HepG2 (cell line): Measurements from ENCODE around the gene ATOSB. TPM values are rescaled to one million over a fixed set of nuclear protein-coding genes. Genes with fewer than 3 reads are reported as not detected.

Experiments used
- GATAD1 ChIP-seq: IDR thresholded peaks from 2 replicates; pipeline ENCODE4 v1.6.1; 2016; ENCODE audit warnings: missing genetic modification reagents, missing compliant biosample characterization
- HIVEP1 ChIP-seq: sonication (generic); formaldehyde crosslinking; IDR thresholded peaks from 2 replicates; pipeline ENCODE4 v1.4.0; 2020; ENCODE audit warnings: mild to moderate bottlenecking, missing genetic modification reagents
- IKZF4 ChIP-seq: sonication (generic); formaldehyde crosslinking; IDR thresholded peaks from 2 replicates; pipeline ENCODE4 v1.5.1; 2020; ENCODE audit warnings: borderline replicate concordance, mild to moderate bottlenecking, low read depth, missing genetic modification reagents; ENCODE audit errors: not compliant biosample characterization
- PLRG1 ChIP-seq: fragments of 450-650 bp; conservative IDR thresholded peaks from 2 replicates; pipeline ENCODE4 v1.6.1; 2016
- SOX6 ChIP-seq, 2 experiments: fragments of 450-650 bp in 1 of 2; sonication (generic) in 1 of 2; formaldehyde crosslinking in 1 of 2; IDR thresholded peaks; 2 replicates each; pipeline versions ENCODE4 v1.4.0 to v1.6.1; 2017 to 2020; ENCODE audit warnings: antibody characterized with exemption in 1 of 2, mild to moderate bottlenecking in 1 of 2, missing genetic modification reagents in 1 of 2
- THRA ChIP-seq: sonication (generic); formaldehyde crosslinking; IDR thresholded peaks from 2 replicates; pipeline ENCODE4 v1.4.0; 2020; ENCODE audit warnings: missing genetic modification reagents, borderline replicate concordance
- ZFP1 ChIP-seq: IDR thresholded peaks from 2 replicates; pipeline ENCODE4 v1.6.1; 2016
- ZMYM4 ChIP-seq: sonication (generic); formaldehyde crosslinking; IDR thresholded peaks from 2 replicates; pipeline ENCODE4 v1.8.1; 2023; ENCODE audit warnings: mild to moderate bottlenecking, missing genetic modification reagents
- ZNF101 ChIP-seq: sonication (generic); formaldehyde crosslinking; IDR thresholded peaks from 2 replicates; pipeline ENCODE4 v1.4.0; 2020; ENCODE audit warnings: mild to moderate bottlenecking, low read depth, missing genetic modification reagents, borderline replicate concordance
- ZNF414 ChIP-seq: sonication (generic); formaldehyde crosslinking; IDR thresholded peaks from 2 replicates; pipeline ENCODE4 v1.5.0; 2020; ENCODE audit warnings: missing genetic modification reagents
- ZNF431 ChIP-seq: sonication (generic); formaldehyde crosslinking; IDR thresholded peaks from 2 replicates; pipeline ENCODE4 v1.9.0; 2022; ENCODE audit warnings: missing genetic modification reagents, low read depth, mild to moderate bottlenecking, borderline replicate concordance
- ZNF512B ChIP-seq: sonication (generic); formaldehyde crosslinking; IDR thresholded peaks from 2 replicates; pipeline ENCODE4 v1.5.1; 2020; ENCODE audit warnings: missing genetic modification reagents, mild to moderate bottlenecking, borderline replicate concordance
- ZNF557 ChIP-seq: sonication (generic); formaldehyde crosslinking; IDR thresholded peaks from 2 replicates; pipeline ENCODE4 v1.4.0; 2020; ENCODE audit warnings: missing genetic modification reagents
- polyA plus RNA-seq, 8 experiments: library from polyadenylated mRNA; depleted of rRNA in 3 of 8; stranded (reverse) in 7 of 8; unstranded in 1 of 8; fragments of >200 nt; fragmentation: Illumina TruSeq in 4 of 8; extraction: Trizol in 4 of 8; gene quantifications; 2 replicates each; pipeline versions ENCODE4 v1.2.1 to v1.2.3, GENCODE V29; 2011 to 2016; ENCODE audit warnings: low read depth in 4 of 8, missing spikeins in 1 of 8, mixed read lengths in 1 of 8; ENCODE audit not compliant: insufficient read depth in 1 of 8
- total RNA-seq, 5 experiments: library from RNA; depleted of rRNA; stranded (reverse); fragments of >200 nt; fragmentation: Illumina TruSeq; extraction: Trizol; gene quantifications; 2 replicates each; pipeline ENCODE4 v1.2.3, GENCODE V29; 2016; ENCODE audit warnings: low read depth in 1 of 5
- TF ChIP-seq, protein P1 (sequence below): IDR thresholded peaks from 2 replicates; pipeline ENCODE4 v1.6.1; 2016
- TF ChIP-seq, protein P2 (sequence below): sonication (generic); formaldehyde crosslinking; IDR thresholded peaks from 2 replicates; pipeline ENCODE4 v1.8.0; 2022; ENCODE audit warnings: missing genetic modification reagents, mild to moderate bottlenecking, inconsistent platforms, borderline replicate concordance
- TF ChIP-seq, protein P3 (sequence below): IDR thresholded peaks from 2 replicates; pipeline ENCODE4 v1.6.1; 2016; ENCODE audit warnings: control low read depth
- TF ChIP-seq, protein P4 (sequence below): sonication (generic); formaldehyde crosslinking; IDR thresholded peaks from 2 replicates; pipeline ENCODE4 v1.4.0; 2020; ENCODE audit warnings: missing genetic modification reagents

Gene ATOSB
- total and polyA plus RNA-seq, 2 of the 13 experiments (the other 11 are each of a cell fraction or from before 2014, with no cell fraction given), result 1.9 to 6.4 TPM

DNA sequence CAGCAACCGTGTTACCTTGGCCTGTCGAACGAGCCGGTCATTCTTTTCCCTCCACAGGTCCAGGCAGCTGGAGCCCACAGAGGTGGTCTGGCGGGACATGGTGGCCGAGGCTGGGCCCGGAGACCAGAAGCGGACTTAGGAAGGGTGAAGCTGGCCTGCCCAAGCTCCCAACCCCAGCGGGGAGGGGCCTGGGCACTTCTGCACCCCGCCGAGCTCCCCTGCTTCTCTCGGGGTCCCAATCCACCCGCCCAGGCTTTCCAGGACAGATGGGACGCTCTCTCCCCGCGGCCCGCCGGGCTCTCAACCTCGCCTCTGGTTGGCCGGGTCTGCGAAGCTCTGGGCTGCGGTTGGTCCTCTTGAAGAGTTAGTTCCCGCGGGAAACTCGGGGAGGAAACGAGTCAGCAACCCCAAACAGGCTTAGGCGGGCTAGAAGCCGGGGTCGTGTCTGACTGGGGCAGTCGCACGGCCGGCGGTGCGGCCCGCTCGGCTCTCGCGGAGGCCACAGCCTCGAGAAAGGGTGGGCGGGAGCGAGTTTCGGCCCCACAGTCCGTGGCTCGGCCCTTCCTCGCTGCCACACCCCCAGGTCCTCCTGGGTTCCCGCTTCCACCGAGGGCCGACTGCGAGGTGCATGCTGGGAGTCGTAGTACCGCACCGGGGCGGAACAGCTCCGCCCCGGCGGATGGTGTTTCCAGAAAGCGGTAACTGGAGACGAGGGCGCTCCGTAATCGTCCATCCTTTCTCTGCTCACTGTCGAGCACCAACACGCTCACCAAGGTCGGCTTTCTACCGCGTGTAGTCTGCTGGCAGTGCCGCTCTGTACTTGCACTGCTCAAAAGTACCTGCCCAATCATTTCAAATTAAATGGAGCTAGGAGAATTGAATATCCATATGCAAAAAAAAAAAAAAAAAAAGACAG lies 36.0 kb downstream of the ATOSB start, which contains the start of gene FANCG (continued):
- TF ChIP-seq, protein P1, sequence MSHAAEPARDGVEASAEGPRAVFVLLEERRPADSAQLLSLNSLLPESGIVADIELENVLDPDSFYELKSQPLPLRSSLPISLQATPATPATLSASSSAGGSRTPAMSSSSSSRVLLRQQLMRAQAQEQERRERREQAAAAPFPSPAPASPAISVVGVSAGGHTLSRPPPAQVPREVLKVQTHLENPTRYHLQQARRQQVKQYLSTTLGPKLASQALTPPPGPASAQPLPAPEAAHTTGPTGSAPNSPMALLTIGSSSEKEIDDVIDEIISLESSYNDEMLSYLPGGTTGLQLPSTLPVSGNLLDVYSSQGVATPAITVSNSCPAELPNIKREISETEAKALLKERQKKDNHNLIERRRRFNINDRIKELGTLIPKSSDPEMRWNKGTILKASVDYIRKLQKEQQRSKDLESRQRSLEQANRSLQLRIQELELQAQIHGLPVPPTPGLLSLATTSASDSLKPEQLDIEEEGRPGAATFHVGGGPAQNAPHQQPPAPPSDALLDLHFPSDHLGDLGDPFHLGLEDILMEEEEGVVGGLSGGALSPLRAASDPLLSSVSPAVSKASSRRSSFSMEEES (CRISPR knock-in tag), result peak; percentile 53; the same call in 1 of the 2 replicates
- TF ChIP-seq THRA (CRISPR knock-in tag), result no peak
- TF ChIP-seq GATAD1, result peak; percentile 88
- no peak for TF ChIP-seq ZNF101 (CRISPR knock-in tag)
- TF ChIP-seq ZNF557, result peak; percentile 47; the same call in 1 of the 2 replicates
- TF ChIP-seq HIVEP1 (CRISPR knock-in tag), result no peak
- TF ChIP-seq, protein P2, sequence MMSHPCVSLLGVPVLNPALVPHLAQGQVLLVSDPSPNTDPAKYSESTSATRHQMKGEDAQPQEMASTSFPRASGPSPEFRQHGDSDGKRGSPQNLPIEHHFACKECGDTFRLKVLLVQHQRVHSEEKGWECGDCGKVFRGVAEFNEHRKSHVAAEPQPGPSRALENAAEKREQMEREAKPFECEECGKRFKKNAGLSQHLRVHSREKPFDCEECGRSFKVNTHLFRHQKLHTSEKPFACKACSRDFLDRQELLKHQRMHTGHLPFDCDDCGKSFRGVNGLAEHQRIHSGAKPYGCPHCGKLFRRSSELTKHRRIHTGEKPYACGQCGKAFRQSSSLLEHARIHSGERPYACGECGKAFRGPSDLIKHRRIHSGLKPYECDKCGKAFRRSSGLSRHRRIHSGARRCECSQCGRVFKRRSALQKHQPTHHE (CRISPR knock-in tag), result no peak; the same call in 1 of the 2 replicates
- no peak for TF ChIP-seq SOX6 (IDR thresholded peaks at IDR 0.05)
- no peak; the same call in none of the 2 replicates for TF ChIP-seq SOX6 (CRISPR knock-in tag; IDR thresholded peaks at IDR 0.05)
- peak; percentile 92 for TF ChIP-seq IKZF4
- TF ChIP-seq ZMYM4 (CRISPR knock-in tag), result peak; percentile 52
- TF ChIP-seq ZNF414 (CRISPR knock-in tag), result no peak
- TF ChIP-seq, protein P3, sequence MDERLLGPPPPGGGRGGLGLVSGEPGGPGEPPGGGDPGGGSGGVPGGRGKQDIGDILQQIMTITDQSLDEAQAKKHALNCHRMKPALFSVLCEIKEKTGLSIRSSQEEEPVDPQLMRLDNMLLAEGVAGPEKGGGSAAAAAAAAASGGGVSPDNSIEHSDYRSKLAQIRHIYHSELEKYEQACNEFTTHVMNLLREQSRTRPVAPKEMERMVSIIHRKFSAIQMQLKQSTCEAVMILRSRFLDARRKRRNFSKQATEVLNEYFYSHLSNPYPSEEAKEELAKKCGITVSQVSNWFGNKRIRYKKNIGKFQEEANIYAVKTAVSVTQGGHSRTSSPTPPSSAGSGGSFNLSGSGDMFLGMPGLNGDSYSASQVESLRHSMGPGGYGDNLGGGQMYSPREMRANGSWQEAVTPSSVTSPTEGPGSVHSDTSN (CRISPR knock-in tag), result no peak
- no peak for TF ChIP-seq ZNF512B (CRISPR knock-in tag)
- no peak for TF ChIP-seq PLRG1
- TF ChIP-seq ZFP1 (CRISPR knock-in tag), result no peak
- TF ChIP-seq, protein P4, sequence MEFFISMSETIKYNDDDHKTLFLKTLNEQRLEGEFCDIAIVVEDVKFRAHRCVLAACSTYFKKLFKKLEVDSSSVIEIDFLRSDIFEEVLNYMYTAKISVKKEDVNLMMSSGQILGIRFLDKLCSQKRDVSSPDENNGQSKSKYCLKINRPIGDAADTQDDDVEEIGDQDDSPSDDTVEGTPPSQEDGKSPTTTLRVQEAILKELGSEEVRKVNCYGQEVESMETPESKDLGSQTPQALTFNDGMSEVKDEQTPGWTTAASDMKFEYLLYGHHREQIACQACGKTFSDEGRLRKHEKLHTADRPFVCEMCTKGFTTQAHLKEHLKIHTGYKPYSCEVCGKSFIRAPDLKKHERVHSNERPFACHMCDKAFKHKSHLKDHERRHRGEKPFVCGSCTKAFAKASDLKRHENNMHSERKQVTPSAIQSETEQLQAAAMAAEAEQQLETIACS (CRISPR knock-in tag), result no peak
- peak; percentile 15; the same call in 1 of the 2 replicates for TF ChIP-seq ZNF431
